Measurements from ENCODE around the gene ABCA9. TPM values are rescaled to one million over a fixed set of nuclear protein-coding genes. Genes with fewer than 3 reads are reported as not detected.

Gene ABCA9
- polyA plus RNA-seq, 1 donor from 2014 or later: 0.69 TPM

DNA sequence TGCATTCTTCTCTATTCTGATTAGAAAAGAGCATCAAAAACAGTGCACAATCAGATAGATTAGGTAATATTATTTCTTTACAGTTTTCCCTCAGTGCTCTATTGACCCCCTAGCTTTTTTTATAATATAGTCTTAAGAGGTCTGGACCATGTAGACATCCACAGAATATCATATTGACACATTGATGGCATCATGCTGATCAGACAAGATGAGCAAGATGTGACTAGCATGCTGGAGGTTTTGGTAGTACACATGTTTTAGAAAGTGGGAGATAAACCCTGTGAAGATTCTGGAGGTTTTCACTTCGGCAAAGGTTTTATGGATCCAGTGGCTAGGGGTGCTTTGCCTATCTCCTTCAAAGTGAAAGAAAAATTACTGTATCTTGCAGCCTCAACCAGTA, 102.8 kb downstream of the ABCA9 start:
- Histone ChIP-seq H2AFZ (ENCODE audit: low read depth, low read length) (no peak overlapping the region), H3K4me3 (ENCODE audit: low read length) (no peak overlapping the region), H3K27ac (ENCODE audit: low read length) (no peak overlapping the region), H3K9me2 (ENCODE audit: insufficient read depth, low read length) (no peaks in the 10 kb centered on the region), H3K9me3 (ENCODE audit: low read length) (no peaks in the 10 kb centered on the region), H3K27me3 (ENCODE audit: insufficient read depth, low read depth, low read length) (no peaks in the 10 kb centered on the region), H3K36me3 (ENCODE audit: insufficient read depth, low read length) (no peaks in the 10 kb centered on the region), H3K4me2 (ENCODE audit: low read length) (no peak overlapping the region), H3F3A (ENCODE audit: insufficient read depth, low read length, poor library complexity, severe bottlenecking) (no peaks in the 10 kb centered on the region), H4K20me1 (ENCODE audit: insufficient read depth) (no peaks in the 10 kb centered on the region), H3K79me2 (replicated peaks; ENCODE audit: insufficient read depth, low read length) (no peaks in the 10 kb centered on the region), H3K9ac (ENCODE audit: low read length) (no peak overlapping the region)
- TF ChIP-seq TAF1 (IDR thresholded peaks at IDR 0.05; ENCODE audit: low read depth) (no peak), MXI1 (conservative IDR thresholded peaks at IDR 0.05; ENCODE audit: poor library complexity, severe bottlenecking) (no peak), POLR2AphosphoS5 (IDR thresholded peaks at IDR 0.05) (no peak), EP300 (conservative IDR thresholded peaks at IDR 0.05; ENCODE audit: poor library complexity, severe bottlenecking) (no peak)

GRCh38 chr17:68955181-68955841, 105.4 kb downstream of the ABCA9 start, which contains the start of gene ABCA8:
ABCA8 (minus strand) TSS chr17:68955392; CDS start chr17:68942034, 13,358 bp downstream.
- no peak for TF ChIP-seq EZH2 (IDR thresholded peaks at IDR 0.05; ENCODE audit: borderline replicate concordance, insufficient read depth, low read length, poor library complexity, severe bottlenecking)
- TF ChIP-seq MXI1 (conservative IDR thresholded peaks at IDR 0.05; ENCODE audit: poor library complexity, severe bottlenecking): no peak
- TF ChIP-seq REST (IDR thresholded peaks at IDR 0.05; ENCODE audit: borderline replicate concordance): no peak
- Histone ChIP-seq H4K20me1 (ENCODE audit: insufficient read depth) (no peaks in the 10 kb centered on the region), H3K9me3 (ENCODE audit: low read length) (no peaks in the 10 kb centered on the region), H3K27me3 (ENCODE audit: insufficient read depth, low read depth, low read length) (no peaks in the 10 kb centered on the region), H3F3A (ENCODE audit: insufficient read depth, low read length, poor library complexity, severe bottlenecking) (no peaks in the 10 kb centered on the region), H3K79me2 (replicated peaks; ENCODE audit: insufficient read depth, low read length) (no peaks in the 10 kb centered on the region), H3K4me2 (ENCODE audit: low read length) (no peak within 1 kb of the TSS), H3K4me3 (ENCODE audit: low read length) (no peak within 1 kb of the TSS), H3K36me3 (ENCODE audit: insufficient read depth, low read length) (no peaks in the 10 kb centered on the region), H3K9ac (ENCODE audit: low read length) (no peak within 1 kb of the TSS), H2AFZ (ENCODE audit: low read depth, low read length) (no peak within 1 kb of the TSS), H3K27ac (ENCODE audit: low read length) (no peak within 1 kb of the TSS), H3K9me2 (ENCODE audit: insufficient read depth, low read length) (no peaks in the 10 kb centered on the region)

DNA sequence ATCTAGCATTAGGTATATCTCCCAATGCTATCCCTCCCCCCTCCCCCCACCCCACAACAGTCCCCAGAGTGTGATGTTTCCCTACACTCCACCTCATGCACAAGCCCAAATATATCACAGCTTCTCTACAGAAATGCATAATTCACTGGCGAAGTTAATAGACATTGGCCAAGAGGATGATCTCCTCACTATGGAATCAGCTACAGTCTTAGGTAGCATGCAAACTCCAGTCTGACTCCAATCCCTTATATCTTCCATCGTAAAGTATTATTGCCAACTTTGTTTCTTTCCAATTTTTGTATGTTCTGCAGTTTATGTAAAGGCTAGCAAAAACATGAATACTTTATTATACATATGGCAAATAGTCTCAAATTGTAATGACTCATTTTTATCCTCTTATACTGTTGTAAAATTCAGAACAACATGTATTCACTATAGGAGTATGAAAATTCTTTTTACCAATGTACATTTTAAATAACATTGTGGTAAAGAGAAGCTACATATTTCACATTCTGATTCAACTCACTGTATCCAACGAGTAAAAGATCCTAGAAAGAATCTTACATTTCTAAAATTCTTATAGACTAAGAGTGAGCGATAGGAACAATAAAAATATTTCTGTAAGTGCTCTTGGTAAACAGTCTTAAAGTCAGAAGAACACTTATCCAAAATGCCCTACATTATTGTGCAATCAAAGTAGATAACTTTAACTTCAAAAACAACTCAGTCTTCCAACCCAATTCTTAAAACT, 106.4 kb downstream of the ABCA9 start:
- no peak overlapping the region for H3K4me2 ChIP-seq (ENCODE audit: low read length)
- no peak overlapping the region for H3K27ac ChIP-seq (ENCODE audit: low read length)

More for the DNA sequence above, 106.4 kb downstream of the ABCA9 start:
- Histone ChIP-seq H3K27me3 (ENCODE audit: insufficient read depth, low read depth, low read length) (no peaks in the 10 kb centered on the region), H3K9me3 (ENCODE audit: low read length) (no peaks in the 10 kb centered on the region), H3K79me2 (replicated peaks; ENCODE audit: insufficient read depth, low read length) (no peaks in the 10 kb centered on the region), H3K9me2 (ENCODE audit: insufficient read depth, low read length) (no peaks in the 10 kb centered on the region), H3F3A (ENCODE audit: insufficient read depth, low read length, poor library complexity, severe bottlenecking) (no peaks in the 10 kb centered on the region), H3K9ac (ENCODE audit: low read length) (no peak overlapping the region), H3K4me3 (ENCODE audit: low read length) (no peak overlapping the region), H3K36me3 (ENCODE audit: insufficient read depth, low read length) (no peaks in the 10 kb centered on the region), H2AFZ (ENCODE audit: low read depth, low read length) (no peak overlapping the region), H4K20me1 (ENCODE audit: insufficient read depth) (no peaks in the 10 kb centered on the region)
- no peak for TF ChIP-seq SMC3 (conservative IDR thresholded peaks at IDR 0.05; ENCODE audit: poor library complexity)
- no peak for TF ChIP-seq POLR2AphosphoS5 (IDR thresholded peaks at IDR 0.05)
- no peak for TF ChIP-seq TAF1 (IDR thresholded peaks at IDR 0.05; ENCODE audit: low read depth)

Measured in neural cell (in vitro differentiated cells).